NCI-H146 treated with DMSO at 0.1 percent for 48 hours (cell line): ENCODE results near the gene KLF13.

ENCODE experiments used
- DNase-seq: peaks from one replicate; lab custom pipeline; 2025; ENCODE audit not compliant: unreplicated experiment; lab: John Stamatoyannopoulos, UW

The KLF13 gene

GRCh38 chr15:31331389-31331788 lies 4.8 kb downstream of the KLF13 start:
- no peak for DNase-seq

- no peak for DNase-seq
Measured at GRCh38 chr15:31332020-31332680, 5.5 kb downstream of the KLF13 start.

- DNase-seq = no peak
Measured at GRCh38 chr15:31332681-31333071, 6.0 kb downstream of the KLF13 start.

- no peak for DNase-seq
Measured at GRCh38 chr15:31333119-31333518, 6.5 kb downstream of the KLF13 start.

- DNase-seq = no peak
Measured at GRCh38 chr15:31333820-31334219, 7.2 kb downstream of the KLF13 start.

- no peak for DNase-seq
Measured at GRCh38 chr15:31335989-31336592, 9.5 kb downstream of the KLF13 start.

- peak; percentile 3 for DNase-seq
Measured at GRCh38 chr15:31336593-31337295, 10.1 kb downstream of the KLF13 start.

GRCh38 chr15:31337352-31338031 lies 10.9 kb downstream of the KLF13 start:
- DNase-seq = no peak

GRCh38 chr15:31338318-31338878 lies 11.8 kb downstream of the KLF13 start:
- DNase-seq = no peak

- peak; percentile 21 for DNase-seq
Measured at GRCh38 chr15:31338879-31339557, 12.4 kb downstream of the KLF13 start.

GRCh38 chr15:31339558-31339895 lies 12.9 kb downstream of the KLF13 start:
- DNase-seq = no peak

GRCh38 chr15:31340047-31340446 lies 13.4 kb downstream of the KLF13 start:
- no peak for DNase-seq

GRCh38 chr15:31340592-31340991 lies 14.0 kb downstream of the KLF13 start:
- DNase-seq = no peak

GRCh38 chr15:31341071-31341470 lies 14.4 kb downstream of the KLF13 start:
- DNase-seq = no peak

- no peak for DNase-seq
Measured at GRCh38 chr15:31341496-31342195, 15.0 kb downstream of the KLF13 start.

- DNase-seq = no peak
Measured at GRCh38 chr15:31342381-31342780, 15.7 kb downstream of the KLF13 start.

GRCh38 chr15:31342781-31343626 lies 16.4 kb downstream of the KLF13 start:
- no peak for DNase-seq

GRCh38 chr15:31343831-31344230 lies 17.2 kb downstream of the KLF13 start:
- DNase-seq = no peak

GRCh38 chr15:31344266-31344665 lies 17.6 kb downstream of the KLF13 start:
- DNase-seq = no peak
